NCI-H146 treated with DMSO at 0.1 percent for 48 hours (cell line): ENCODE results near the gene ILK.

Source experiments
- DNase-seq: peaks from one replicate; lab custom pipeline; 2025; ENCODE audit not compliant: unreplicated experiment; lab: John Stamatoyannopoulos, UW

ILK gene

GRCh38 chr11:6603287-6604080 lies at the start of gene ILK, which contains the start of gene RRP8:
ILK (plus strand) TSS chr11:6603774; CDS start chr11:6604272, 498 bp downstream.
RRP8 (minus strand) TSS chr11:6603616; CDS start chr11:6603502, 114 bp downstream.
- DNase-seq: peak; percentile 77

- DNase-seq: no peak
Measured at GRCh38 chr11:6554828-6555706, 48.5 kb upstream of the ILK start.

GRCh38 chr11:6556139-6556949 lies 47.2 kb upstream of the ILK start:
- no peak for DNase-seq

- no peak for DNase-seq
Measured at GRCh38 chr11:6557063-6557462, 46.5 kb upstream of the ILK start.

GRCh38 chr11:6557761-6558674 lies 45.6 kb upstream of the ILK start:
- no peak for DNase-seq

GRCh38 chr11:6559369-6559768 lies 44.2 kb upstream of the ILK start:
- DNase-seq: no peak

GRCh38 chr11:6561288-6561687 lies 42.3 kb upstream of the ILK start:
- DNase-seq: no peak

- no peak for DNase-seq
Measured at GRCh38 chr11:6563121-6563619, 40.4 kb upstream of the ILK start.

- DNase-seq: no peak
Measured at GRCh38 chr11:6563667-6564066, 39.9 kb upstream of the ILK start.

- DNase-seq: no peak
Measured at GRCh38 chr11:6565325-6565724, 38.2 kb upstream of the ILK start.

- no peak for DNase-seq
Measured at GRCh38 chr11:6565988-6566703, 37.4 kb upstream of the ILK start.

GRCh38 chr11:6566704-6567370 lies 36.7 kb upstream of the ILK start:
- no peak for DNase-seq

- DNase-seq: no peak
Measured at GRCh38 chr11:6567371-6567745, 36.2 kb upstream of the ILK start.

- no peak for DNase-seq
Measured at GRCh38 chr11:6568191-6568918, 35.2 kb upstream of the ILK start.

- no peak for DNase-seq
Measured at GRCh38 chr11:6569706-6570105, 33.9 kb upstream of the ILK start.

- no peak for DNase-seq
Measured at GRCh38 chr11:6570691-6571427, 32.7 kb upstream of the ILK start.

GRCh38 chr11:6571434-6572008 lies 32.1 kb upstream of the ILK start:
- DNase-seq: no peak
